Umbilical cord (tissue), 2 donors: ENCODE data around the gene THAP4. TPM values are rescaled to one million over a fixed set of nuclear protein-coding genes. Genes with fewer than 3 reads are reported as not detected.
"Not testable (repeated sequence)": the region's sequence is repeated elsewhere in the genome, so short reads cannot be mapped to it uniquely, and the experiment has no call there.

Source experiments
- DNase-seq: peaks from one replicate; pipeline ENCODE4 v3.0.0-alpha.2; 2015; ENCODE audit warnings: low spot score
- total RNA-seq: library from RNA; depleted of rRNA; stranded (reverse); fragments of >200 nt; gene quantifications from one replicate; pipeline ENCODE4 v1.2.3, GENCODE V29; 2014; ENCODE audit warnings: low replicate concordance; ENCODE audit not compliant: insufficient read depth

Gene THAP4
- total RNA-seq, 1 donor from 2014 or later, result 21.4 TPM

DNA sequence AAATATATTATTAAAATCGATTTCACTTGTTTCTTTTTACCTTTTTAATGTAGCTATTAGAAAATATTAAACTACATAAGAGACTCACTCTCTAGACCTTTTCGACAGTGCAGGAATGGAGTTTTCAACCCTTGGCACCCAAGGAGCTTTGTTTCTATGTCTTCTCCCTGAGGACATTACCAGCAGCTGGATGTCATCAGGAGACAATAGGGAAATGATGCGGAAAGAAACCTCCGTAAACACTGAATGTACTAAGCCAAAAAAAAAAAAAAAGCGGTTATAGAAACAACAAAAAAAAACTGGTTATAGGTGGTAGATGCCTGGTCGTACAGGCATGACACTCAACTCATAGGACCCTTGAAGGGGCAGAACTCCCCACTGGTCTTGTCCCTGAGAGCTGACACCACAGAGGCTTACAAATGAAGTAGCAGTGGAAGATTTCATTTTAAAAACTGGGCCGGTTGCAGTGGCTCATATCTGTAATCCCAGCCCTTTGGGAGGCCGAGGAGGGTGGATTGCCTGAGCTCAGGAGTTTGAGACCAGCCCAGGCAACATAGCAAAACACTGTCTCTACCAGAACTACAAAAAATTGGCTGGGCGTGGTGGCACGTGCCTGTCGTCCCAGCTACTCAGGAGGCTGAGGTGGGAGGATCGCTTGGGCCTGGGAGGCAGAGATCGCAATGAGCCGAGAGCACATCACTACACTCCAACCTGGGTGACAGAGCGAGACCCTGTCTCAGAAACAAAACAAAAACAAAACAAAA is 23.8 kb downstream of the THAP4 start:
- no peak for DNase-seq

GRCh38 chr2:241612156-241613016 is 24.6 kb downstream of the THAP4 start:
- DNase-seq, result no peak

GRCh38 chr2:241611062-241611461 is 25.9 kb downstream of the THAP4 start:
- DNase-seq, result no peak

DNA sequence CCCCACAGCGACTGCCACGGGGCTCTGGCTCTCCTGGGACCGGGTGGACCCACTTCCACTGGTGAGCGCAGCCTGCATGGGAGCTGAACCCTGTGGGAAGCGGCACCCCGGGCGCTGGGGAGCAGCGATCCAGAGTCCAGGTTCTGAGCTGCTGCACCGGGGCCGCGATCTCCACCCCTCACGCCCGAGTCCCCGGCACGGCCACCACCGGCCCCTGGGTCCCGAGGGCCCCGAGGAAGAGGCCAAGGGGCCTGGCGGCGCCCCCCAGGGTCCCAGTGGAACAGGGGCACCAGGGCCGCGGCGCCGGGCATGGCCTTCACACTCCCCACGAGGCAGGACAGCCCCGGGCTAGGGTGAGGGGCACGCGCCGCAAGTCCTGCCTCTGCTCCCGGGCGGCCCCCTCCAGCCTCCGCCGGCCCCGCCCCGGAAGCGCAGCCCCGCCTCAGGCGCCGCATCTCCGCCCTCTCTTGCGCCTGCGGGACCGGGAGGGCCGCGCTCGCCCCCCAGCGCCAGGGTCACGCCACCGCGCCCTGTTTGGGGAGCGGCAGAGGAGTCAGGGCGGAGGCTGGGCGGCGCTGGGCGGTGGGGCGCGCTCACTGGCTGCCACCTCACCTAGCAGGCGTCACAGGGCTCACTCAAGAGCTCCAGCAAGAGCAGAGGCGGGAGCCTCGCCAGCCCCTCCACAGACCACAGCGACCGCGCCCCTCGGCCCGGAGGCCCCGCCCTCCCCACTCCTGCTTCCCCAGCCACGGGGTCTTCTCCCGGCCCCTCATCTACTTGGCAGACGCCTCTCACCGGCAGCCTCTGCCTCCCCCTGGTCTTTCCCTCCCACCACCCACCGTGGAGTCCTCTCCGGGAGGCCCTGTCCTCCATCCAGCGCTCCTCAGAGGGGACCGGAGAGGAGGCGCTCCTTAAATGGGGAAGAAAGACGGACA is 26.8 kb downstream of the THAP4 start:
- peak; percentile 84 for DNase-seq

- DNase-seq, result no peak
These were observed 28.1 kb downstream of the THAP4 start for GRCh38 chr2:241608881-241609280.

DNA sequence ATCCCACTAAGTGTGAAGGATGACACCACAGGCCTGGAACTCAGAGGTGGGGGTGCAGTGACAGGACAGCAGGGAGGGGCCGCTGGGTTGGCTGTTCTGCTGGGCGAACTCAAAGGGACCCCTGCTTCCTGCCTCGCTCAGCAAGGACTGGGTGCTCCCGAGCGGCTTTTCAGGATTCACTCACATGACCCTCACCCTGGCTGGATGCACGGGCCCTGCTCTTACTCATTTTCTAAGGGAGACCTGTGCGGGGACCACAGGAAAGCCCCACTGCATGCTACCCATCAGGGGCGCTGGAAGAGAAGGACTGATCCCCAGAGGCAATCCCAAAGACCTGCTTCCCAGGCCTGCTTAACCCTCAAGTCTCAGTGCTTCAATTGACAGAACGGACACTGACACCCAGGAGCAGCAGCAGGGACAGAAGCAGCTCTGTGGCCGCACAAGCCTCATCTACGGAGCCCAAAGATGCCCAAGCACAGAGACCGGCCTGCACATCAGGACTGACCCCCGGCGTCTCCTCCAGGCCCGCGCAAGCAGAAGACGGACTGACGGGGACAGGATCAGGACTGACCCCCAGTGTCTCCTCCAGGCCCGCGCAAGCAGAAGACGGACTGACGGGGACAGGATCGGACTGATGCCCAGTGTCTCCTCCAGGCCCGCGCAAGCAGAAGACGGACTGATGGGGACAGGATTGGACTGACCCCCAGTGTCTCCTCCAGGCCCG is 29.6 kb downstream of the THAP4 start:
- no peak for DNase-seq

DNA sequence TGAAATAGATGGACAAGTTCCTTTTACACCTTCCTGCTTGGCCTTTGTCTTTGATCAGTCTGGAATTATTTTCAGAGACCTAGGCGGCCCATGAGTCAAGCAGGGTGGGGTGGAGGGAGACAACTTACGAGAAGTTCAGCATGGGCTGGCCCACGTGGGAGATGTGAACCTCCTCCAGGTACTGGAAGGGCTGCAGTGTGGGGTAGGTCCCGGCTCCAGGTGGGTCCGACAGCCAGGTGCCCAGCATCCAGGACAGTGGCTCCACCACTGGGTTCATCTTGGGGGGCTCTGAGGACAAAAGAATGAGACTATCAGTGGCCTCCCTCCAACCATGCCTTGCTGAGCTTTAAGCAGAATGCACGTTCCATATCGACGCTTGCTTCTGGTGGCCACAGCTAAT is 30.8 kb downstream of the THAP4 start:
- no peak for DNase-seq

DNA sequence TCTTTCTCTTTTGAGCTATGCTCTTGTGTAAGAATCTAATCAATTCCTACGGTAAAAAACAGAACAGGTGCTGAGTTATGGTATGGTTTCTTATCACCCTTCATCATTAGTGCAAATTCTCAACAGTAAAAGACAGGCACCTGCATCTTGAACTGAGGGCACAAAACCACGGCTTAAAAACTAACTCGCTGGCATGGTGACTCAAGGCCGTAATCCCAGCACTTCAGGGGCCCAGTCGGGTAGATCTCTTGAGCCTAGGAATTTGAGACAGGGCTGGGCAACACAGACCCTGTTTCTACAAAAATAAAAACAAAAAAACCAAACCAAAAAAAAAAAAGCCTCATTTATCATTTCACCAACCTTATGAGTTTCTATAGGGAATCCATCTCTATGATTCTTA is 33.3 kb downstream of the THAP4 start:
- DNase-seq, result no peak

- no peak for DNase-seq
These were observed 34.2 kb downstream of the THAP4 start for GRCh38 chr2:241602720-241603119.

DNA sequence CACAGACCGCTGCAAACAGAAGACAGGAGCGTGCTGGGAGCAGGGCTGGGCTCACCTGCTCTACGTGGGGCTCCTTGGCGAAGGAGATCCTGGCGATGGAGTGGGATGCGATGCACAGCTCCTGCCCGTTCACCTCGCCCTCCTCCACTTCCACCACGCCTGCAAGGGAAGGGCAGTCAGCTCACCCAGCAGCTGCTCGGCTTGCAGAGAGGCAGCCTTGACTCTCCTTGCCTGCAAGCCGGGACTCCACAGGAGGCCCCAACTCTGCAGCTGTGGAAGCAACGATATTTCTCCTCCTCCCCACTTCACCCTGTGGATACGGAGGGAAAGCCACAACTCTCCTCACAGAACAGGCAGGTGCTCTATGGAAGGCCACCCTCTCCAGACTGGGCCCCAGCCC is 35.1 kb downstream of the THAP4 start:
- DNase-seq, result no peak

DNA sequence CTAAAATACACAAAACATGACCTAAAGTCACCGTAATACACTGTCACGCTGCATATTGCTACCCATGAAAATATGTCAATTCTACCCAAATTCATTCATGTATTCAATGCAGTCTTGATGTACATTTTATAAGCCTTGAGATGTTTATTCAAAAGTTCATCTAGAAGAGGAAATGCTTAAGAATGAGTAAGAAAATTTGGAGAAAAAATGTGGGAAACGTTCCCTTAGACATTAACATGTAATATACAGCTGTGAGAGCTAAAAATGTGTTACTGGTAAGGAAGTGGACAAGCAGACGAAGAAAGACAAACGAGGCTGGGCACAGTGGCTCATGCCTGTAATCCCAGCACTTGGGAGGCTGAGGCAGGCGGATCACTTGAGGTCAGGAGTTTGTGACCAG is 37.3 kb downstream of the THAP4 start:
- no peak for DNase-seq

GRCh38 chr2:241598487-241598886 is 38.5 kb downstream of the THAP4 start:
- DNase-seq, result no peak

DNA sequence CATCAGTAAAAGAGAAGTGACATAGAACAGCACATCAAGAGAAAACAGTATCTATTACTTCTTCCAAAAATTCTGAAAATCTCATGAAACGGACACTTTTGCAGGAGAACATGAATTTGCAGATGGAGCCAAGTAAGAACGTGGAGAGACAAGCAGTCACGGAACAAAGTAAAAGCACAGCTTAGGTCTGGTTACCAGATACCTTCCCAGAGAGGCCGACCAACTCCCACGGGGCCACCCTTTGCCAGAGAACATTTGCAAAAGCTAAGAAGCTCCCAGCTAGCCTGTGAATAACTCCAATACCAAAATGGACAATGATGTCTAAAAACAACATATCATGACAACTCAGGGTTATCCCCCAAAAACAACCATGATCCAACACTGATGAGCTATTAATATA is 38.9 kb downstream of the THAP4 start:
- DNase-seq, result no peak

- DNase-seq, result no peak
These were observed 39.4 kb downstream of the THAP4 start for GRCh38 chr2:241597561-241597960.

- DNase-seq, result no peak
These were observed 41.3 kb downstream of the THAP4 start for GRCh38 chr2:241595600-241596140.

DNA sequence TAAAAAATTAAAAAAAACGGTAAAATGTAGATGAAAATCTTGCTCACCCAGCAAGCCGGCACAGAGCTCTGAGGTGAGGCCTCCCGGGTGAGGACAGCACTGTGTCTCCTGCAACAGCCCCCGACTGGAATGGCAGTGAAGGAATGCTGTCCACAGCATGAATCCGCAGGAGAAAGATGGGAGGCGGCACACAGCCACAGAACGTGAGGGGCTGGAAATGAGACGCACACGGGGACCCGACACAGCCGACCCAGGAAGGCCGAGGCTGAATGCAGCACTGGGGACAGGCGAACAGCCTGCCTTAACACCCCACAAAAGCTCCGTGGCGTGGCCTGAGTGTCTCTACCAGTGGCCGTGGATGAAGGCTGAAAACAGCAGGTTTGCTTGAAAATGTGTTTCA is 43.7 kb downstream of the THAP4 start:
- DNase-seq, result no peak

DNA sequence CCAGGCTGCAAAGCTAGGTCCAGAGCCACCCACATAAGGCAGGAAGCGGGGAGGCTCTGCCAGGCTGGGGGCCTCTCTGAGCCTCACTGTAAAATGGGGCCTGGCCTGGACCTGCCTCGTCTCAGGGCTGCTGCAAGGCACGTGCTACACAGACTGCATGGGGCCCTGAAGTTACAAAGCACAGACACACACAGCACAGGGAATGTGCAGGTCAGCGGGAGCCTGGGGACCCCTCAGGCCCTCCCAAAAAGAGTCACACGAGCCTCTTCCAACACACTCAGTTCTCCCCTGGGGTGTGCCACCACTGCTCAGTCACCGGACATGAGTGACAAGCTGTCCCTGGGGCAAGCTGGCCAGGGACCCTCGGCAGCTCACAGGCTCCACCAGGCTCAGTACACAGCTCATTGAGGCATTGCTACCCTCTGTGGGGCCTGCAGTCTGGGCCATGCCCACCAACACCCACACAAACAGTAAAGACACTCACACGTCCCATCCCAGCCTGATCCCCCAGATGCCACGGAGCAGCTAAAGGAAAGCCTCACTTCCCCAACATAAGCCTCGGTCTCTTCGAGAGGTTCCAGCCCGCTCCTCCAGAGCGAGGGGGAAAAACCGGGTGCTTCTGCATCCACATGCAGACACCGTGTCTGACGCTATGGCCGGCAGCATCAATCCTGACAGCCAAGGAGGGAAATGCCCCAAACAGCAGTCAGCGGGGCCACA is 44.7 kb downstream of the THAP4 start:
- DNase-seq, result no peak

DNA sequence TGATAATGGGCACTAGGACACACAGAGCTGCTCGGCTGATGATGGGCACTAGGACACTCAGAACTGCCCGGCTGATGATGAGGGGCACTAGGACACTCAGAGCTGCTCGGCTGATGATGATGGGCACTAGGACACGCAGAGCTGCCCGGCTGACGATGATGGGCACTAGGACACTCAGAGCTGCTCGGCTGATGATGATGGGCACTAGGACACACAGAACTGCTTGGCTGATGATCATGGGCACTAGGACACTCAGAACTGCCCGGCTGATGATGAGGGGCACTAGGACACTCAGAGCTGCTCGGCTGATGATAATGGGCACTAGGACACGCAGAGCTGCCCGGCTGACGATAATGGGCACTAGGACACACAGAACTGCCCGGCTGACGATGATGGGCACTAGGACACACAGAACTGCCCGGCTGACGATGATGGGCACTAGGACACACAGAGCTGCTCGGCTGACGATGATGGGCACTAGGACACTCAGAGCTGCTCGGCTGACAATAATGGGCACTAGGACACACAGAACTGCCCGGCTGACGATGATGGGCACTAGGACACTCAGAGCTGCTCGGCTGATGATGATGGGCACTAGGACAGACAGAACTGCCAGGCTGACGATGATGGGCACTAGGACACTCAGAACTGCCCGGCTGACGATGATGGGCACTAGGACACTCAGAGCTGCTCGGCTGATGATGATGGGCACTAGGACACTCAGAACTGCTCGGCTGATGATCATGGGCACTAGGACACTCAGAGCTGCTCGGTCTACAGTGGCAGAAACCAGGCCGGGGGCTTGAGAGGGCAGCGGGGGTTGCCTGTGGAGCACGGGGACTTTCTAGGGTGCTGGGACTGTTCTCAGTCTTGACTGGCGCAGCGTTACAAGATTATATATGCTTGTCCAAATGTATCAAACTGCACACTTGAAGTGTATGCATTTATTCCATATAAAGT is 46.2 kb downstream of the THAP4 start:
- not testable (repeated sequence) for DNase-seq

- DNase-seq, result not testable (repeated sequence)
These were observed 47.1 kb downstream of the THAP4 start for GRCh38 chr2:241589863-241590262.
